ENCODE data around the gene SMG6. TPM values are rescaled to one million over a fixed set of nuclear protein-coding genes. Genes with fewer than 3 reads are reported as not detected.

Gene SMG6
- total RNA-seq, 8 experiments from 2014 or later = 18.5 to 54.9 (median 30.6) TPM

- no peak overlapping the region for H3K4me3 ChIP-seq
- WGBS, 10 experiments = 60 to 100% (median 90%) methylated on average over 1 to 20 of the region's 31 CpGs; no CpG with 5 or more reads in 2 of the 10 experiments
- ATAC-seq (replicated peaks in 6 of 8) = no peak
- H3K4me1 ChIP-seq (replicated peaks in 1 of 2) = peaks cover 0 to 6% of the 10 kb centered on the region in 2 donors
- in situ Hi-C loops (cut with MboI; ENCODE audit: low pct_unique_long_range_greater_than_20kb in 2 of 9, low sequenced_read_pairs in 9 of 9, unreplicated experiment in 9 of 9) = loop anchor here in 3 of 9 experiments (25.0 kb wide), 1 partner anchor 166 kb away; no protein-coding TSS in a partner anchor
- H3K27ac ChIP-seq = no peak overlapping the region
These were observed 231.9 kb downstream of the SMG6 start for GRCh38 chr17:2071455-2072281.

- in situ Hi-C loops (cut with MboI; ENCODE audit: low pct_unique_long_range_greater_than_20kb in 2 of 9, low sequenced_read_pairs in 9 of 9, unreplicated experiment in 9 of 9) = loop anchor here in 3 of 9 experiments (25.0 kb wide), 1 partner anchor 166 kb away; no protein-coding TSS in a partner anchor
- Histone ChIP-seq H3K27ac (no peak overlapping the region), H3K4me1 (replicated peaks in 1 of 2) (peaks cover 0 to 6% of the 10 kb centered on the region in 2 donors), H3K4me3 (no peak overlapping the region)
- WGBS, 10 experiments = 90 to 100% (median 100%) methylated on average over 1 to 5 of the region's 6 CpGs; no CpG with 5 or more reads in 6 of the 10 experiments
- no peak for ATAC-seq (replicated peaks in 6 of 8)
These were observed 232.6 kb downstream of the SMG6 start for GRCh38 chr17:2071024-2071385.

GRCh38 chr17:2070241-2071023, 233.2 kb downstream of the SMG6 start:
- Histone ChIP-seq H3K27ac (no peak overlapping the region), H3K4me1 (replicated peaks in 1 of 2) (peaks cover 0 to 1% of the 10 kb centered on the region in 2 donors), H3K4me3 (no peak overlapping the region)
- ATAC-seq (replicated peaks in 6 of 8) = no peak
- WGBS, 10 experiments = 50 to 100% (median 87%) methylated on average over 1 to 7 of the region's 13 CpGs; no CpG with 5 or more reads in 3 of the 10 experiments
- in situ Hi-C loops (cut with MboI; ENCODE audit: low pct_unique_long_range_greater_than_20kb in 2 of 9, low sequenced_read_pairs in 9 of 9, unreplicated experiment in 9 of 9) = loop anchor here in 3 of 9 experiments (25.0 kb wide), 1 partner anchor 167 kb away; no protein-coding TSS in a partner anchor

- WGBS, 10 experiments = 8 to 84% (median 44%) methylated on average over 2 to 8 of the region's 15 CpGs; no CpG with 5 or more reads in 5 of the 10 experiments
- no peaks in the 10 kb centered on the region for H3K4me1 ChIP-seq (replicated peaks in 1 of 2)
- peak in 1 of 8 experiments; percentile 48 for ATAC-seq (replicated peaks in 6 of 8)
These were observed 235.0 kb downstream of the SMG6 start for GRCh38 chr17:2068519-2069051.

GRCh38 chr17:2068031-2068518, 235.5 kb downstream of the SMG6 start:
- Histone ChIP-seq H3K4me1 (replicated peaks in 1 of 2) (no peaks in the 10 kb centered on the region), H3K27ac (no peak overlapping the region), H3K4me3 (no peak overlapping the region)
- in situ Hi-C loops (cut with MboI; ENCODE audit: low pct_unique_long_range_greater_than_20kb in 2 of 9, low sequenced_read_pairs in 9 of 9, unreplicated experiment in 9 of 9) = loop anchor here in 3 of 9 experiments (25.0 kb wide), 1 partner anchor 169 kb away; no protein-coding TSS in a partner anchor
- WGBS, 10 experiments = 0 to 100% (median 10%) methylated on average over 1 to 5 of the region's 6 CpGs; no CpG with 5 or more reads in 5 of the 10 experiments
- no peak for ATAC-seq (replicated peaks in 6 of 8)

More at GRCh38 chr17:2068519-2069051, 235.0 kb downstream of the SMG6 start:
- Histone ChIP-seq H3K27ac (no peak overlapping the region), H3K4me3 (no peak overlapping the region)
- in situ Hi-C loops (cut with MboI; ENCODE audit: low pct_unique_long_range_greater_than_20kb in 2 of 9, low sequenced_read_pairs in 9 of 9, unreplicated experiment in 9 of 9) = loop anchor here in 3 of 9 experiments (25.0 kb wide), 1 partner anchor 169 kb away; no protein-coding TSS in a partner anchor

GRCh38 chr17:2067608-2068024, 236.0 kb downstream of the SMG6 start:
- no peaks in the 10 kb centered on the region for H3K4me1 ChIP-seq (replicated peaks in 1 of 2)
- 0% methylated on average over 1 of the region's 5 CpGs; no CpG with 5 or more reads in 9 of the 10 experiments for WGBS, 10 experiments
- H3K4me3 ChIP-seq = no peak overlapping the region
- in situ Hi-C loops (cut with MboI; ENCODE audit: low pct_unique_long_range_greater_than_20kb in 2 of 9, low sequenced_read_pairs in 9 of 9, unreplicated experiment in 9 of 9) = loop anchor here in 3 of 9 experiments (25.0 kb wide), 1 partner anchor 170 kb away; no protein-coding TSS in a partner anchor
- H3K27ac ChIP-seq = no peak overlapping the region
- peak in 2 of 8 experiments; percentile 1 to 7 for ATAC-seq (replicated peaks in 6 of 8)

GRCh38 chr17:2067048-2067561, 236.5 kb downstream of the SMG6 start:
- H3K4me1 ChIP-seq (replicated peaks in 1 of 2) = no peaks in the 10 kb centered on the region
- ATAC-seq (replicated peaks in 6 of 8) = peak in 3 of 8 experiments; percentile 0 to 2 (median 1)
- H3K4me3 ChIP-seq = no peak overlapping the region
- WGBS, 10 experiments = 20 to 90% (median 88%) methylated on average over 1 to 7 of the region's 14 CpGs; no CpG with 5 or more reads in 5 of the 10 experiments
- H3K27ac ChIP-seq = no peak overlapping the region
- in situ Hi-C loops (cut with MboI; ENCODE audit: low pct_unique_long_range_greater_than_20kb in 2 of 9, low sequenced_read_pairs in 9 of 9, unreplicated experiment in 9 of 9) = loop anchor here in 3 of 9 experiments (25.0 kb wide), 1 partner anchor 170 kb away; no protein-coding TSS in a partner anchor

- ATAC-seq (replicated peaks in 6 of 8) = no peak
- Histone ChIP-seq H3K27ac (no peak overlapping the region), H3K4me1 (replicated peaks in 1 of 2) (no peaks in the 10 kb centered on the region), H3K4me3 (no peak overlapping the region)
- in situ Hi-C loops (cut with MboI; ENCODE audit: low pct_unique_long_range_greater_than_20kb in 2 of 9, low sequenced_read_pairs in 9 of 9, unreplicated experiment in 9 of 9) = loop anchor here in 3 of 9 experiments (25.0 kb wide), 1 partner anchor 171 kb away; no protein-coding TSS in a partner anchor
- WGBS, 10 experiments = 33 to 100% (median 80%) methylated on average over 1 to 3 of the region's 10 CpGs; no CpG with 5 or more reads in 3 of the 10 experiments
These were observed 237.6 kb downstream of the SMG6 start for GRCh38 chr17:2065949-2066400.

- H3K4me1 ChIP-seq (replicated peaks in 1 of 2) = no peaks in the 10 kb centered on the region
- no peak overlapping the region for H3K4me3 ChIP-seq
- in situ Hi-C loops (cut with MboI; ENCODE audit: low pct_unique_long_range_greater_than_20kb in 2 of 9, low sequenced_read_pairs in 9 of 9, unreplicated experiment in 9 of 9) = loop anchor here in 3 of 9 experiments (25.0 kb wide), 1 partner anchor 172 kb away; no protein-coding TSS in a partner anchor
- peak; percentile 11 to 73 (median 36) for ATAC-seq (replicated peaks in 6 of 8)
- no peak overlapping the region for H3K27ac ChIP-seq
- 83 to 100% (median 95%) methylated on average over 6 to 10 of the region's 24 CpGs; no CpG with 5 or more reads in 6 of the 10 experiments for WGBS, 10 experiments
These were observed 238.4 kb downstream of the SMG6 start for GRCh38 chr17:2064980-2065785.

- peak in 3 of 8 experiments; percentile 1 to 8 (median 1) for ATAC-seq (replicated peaks in 6 of 8)
- in situ Hi-C loops (cut with MboI; ENCODE audit: low pct_unique_long_range_greater_than_20kb in 2 of 9, low sequenced_read_pairs in 9 of 9, unreplicated experiment in 9 of 9) = loop anchor here in 3 of 9 experiments (25.0 kb wide), 1 partner anchor 173 kb away; no protein-coding TSS in a partner anchor
- H3K4me3 ChIP-seq = no peak overlapping the region
- H3K27ac ChIP-seq = no peak overlapping the region
- WGBS, 10 experiments = 72 to 97% methylated on average over 5 of the region's 6 CpGs; no CpG with 5 or more reads in 8 of the 10 experiments
- no peaks in the 10 kb centered on the region for H3K4me1 ChIP-seq (replicated peaks in 1 of 2)
These were observed 239.0 kb downstream of the SMG6 start for GRCh38 chr17:2064520-2064971.

GRCh38 chr17:2064147-2064489, 239.5 kb downstream of the SMG6 start:
- in situ Hi-C loops (cut with MboI; ENCODE audit: low pct_unique_long_range_greater_than_20kb in 2 of 9, low sequenced_read_pairs in 9 of 9, unreplicated experiment in 9 of 9) = loop anchor here in 3 of 9 experiments (25.0 kb wide), 1 partner anchor 173 kb away; no protein-coding TSS in a partner anchor
- Histone ChIP-seq H3K4me3 (no peak overlapping the region), H3K4me1 (replicated peaks in 1 of 2) (no peaks in the 10 kb centered on the region), H3K27ac (no peak overlapping the region)
- ATAC-seq (replicated peaks in 6 of 8) = no peak
- WGBS, 10 experiments = 50 to 94% (median 83%) methylated on average over 1 to 4 of the region's 5 CpGs; no CpG with 5 or more reads in 3 of the 10 experiments

Data from motor neuron (in vitro differentiated cells).